ENCODE results near the gene TPK1.

The TPK1 gene

GRCh38 chr7:144826208-144826607 is 9.6 kb downstream of the TPK1 start:
- Histone ChIP-seq H3K9me3 (ENCODE audit: control insufficient read depth in 1 of 2, low read length in 2 of 2) (peaks cover 4 to 9% of the 10 kb centered on the region in 2 donors), H3K27me3 (ENCODE audit: control insufficient read depth in 1 of 2, insufficient read depth in 2 of 2, low read length in 2 of 2) (no peaks in the 10 kb centered on the region), H3K36me3 (ENCODE audit: control insufficient read depth in 1 of 2, insufficient read depth in 2 of 2, low read length in 2 of 2) (peaks cover 0 to 4% of the 10 kb centered on the region in 2 donors), H3K4me1 (ENCODE audit: control insufficient read depth in 1 of 2, insufficient read depth in 2 of 2, low read length in 2 of 2) (peaks cover 10 to 22% of the 10 kb centered on the region in 2 donors), H3K4me3 (ENCODE audit: low read depth in 1 of 2, low read length in 2 of 2) (no peak overlapping the region), H3K9ac (ENCODE audit: low read depth in 1 of 2, low read length in 2 of 2) (no peak overlapping the region), H3K27ac (ENCODE audit: low read depth, low read length) (no peak overlapping the region)

- no peaks in the 10 kb centered on the region for H3K9me3 ChIP-seq (ENCODE audit: control insufficient read depth in 1 of 2, low read length in 2 of 2)
- no peak overlapping the region for H3K4me3 ChIP-seq (ENCODE audit: low read depth in 1 of 2, low read length in 2 of 2)
- peaks cover 0 to 3% of the 10 kb centered on the region in 2 donors for H3K36me3 ChIP-seq (ENCODE audit: control insufficient read depth in 1 of 2, insufficient read depth in 2 of 2, low read length in 2 of 2)
- peaks cover 10 to 22% of the 10 kb centered on the region in 2 donors for H3K4me1 ChIP-seq (ENCODE audit: control insufficient read depth in 1 of 2, insufficient read depth in 2 of 2, low read length in 2 of 2)
- H3K27me3 ChIP-seq (ENCODE audit: control insufficient read depth in 1 of 2, insufficient read depth in 2 of 2, low read length in 2 of 2): no peaks in the 10 kb centered on the region
- H3K27ac ChIP-seq (ENCODE audit: low read depth, low read length): no peak overlapping the region
- no peak overlapping the region for H3K9ac ChIP-seq (ENCODE audit: low read depth in 1 of 2, low read length in 2 of 2)
Measured at GRCh38 chr7:144824360-144824759, 11.5 kb downstream of the TPK1 start.

GRCh38 chr7:144822223-144822622 is 13.6 kb downstream of the TPK1 start:
- H3K9ac ChIP-seq (ENCODE audit: low read depth in 1 of 2, low read length in 2 of 2): no peak overlapping the region

GRCh38 chr7:144821067-144821466 is 14.8 kb downstream of the TPK1 start:
- H3K27ac ChIP-seq (ENCODE audit: low read depth, low read length): no peak overlapping the region
- no peaks in the 10 kb centered on the region for H3K27me3 ChIP-seq (ENCODE audit: control insufficient read depth in 1 of 2, insufficient read depth in 2 of 2, low read length in 2 of 2)
- no peak overlapping the region for H3K9ac ChIP-seq (ENCODE audit: low read depth in 1 of 2, low read length in 2 of 2)
- H3K9me3 ChIP-seq (ENCODE audit: control insufficient read depth in 1 of 2, low read length in 2 of 2): no peaks in the 10 kb centered on the region
- H3K4me1 ChIP-seq (ENCODE audit: control insufficient read depth in 1 of 2, insufficient read depth in 2 of 2, low read length in 2 of 2): peaks cover 10 to 31% of the 10 kb centered on the region in 2 donors
- no peak overlapping the region for H3K4me3 ChIP-seq (ENCODE audit: low read depth in 1 of 2, low read length in 2 of 2)
- H3K36me3 ChIP-seq (ENCODE audit: control insufficient read depth in 1 of 2, insufficient read depth in 2 of 2, low read length in 2 of 2): peaks cover 0 to 3% of the 10 kb centered on the region in 2 donors

More at GRCh38 chr7:144822223-144822622, 13.6 kb downstream of the TPK1 start:
- Histone ChIP-seq H3K27ac (ENCODE audit: low read depth, low read length) (no peak overlapping the region), H3K36me3 (ENCODE audit: control insufficient read depth in 1 of 2, insufficient read depth in 2 of 2, low read length in 2 of 2) (peaks cover 0 to 3% of the 10 kb centered on the region in 2 donors), H3K4me1 (ENCODE audit: control insufficient read depth in 1 of 2, insufficient read depth in 2 of 2, low read length in 2 of 2) (peaks cover 10 to 29% of the 10 kb centered on the region in 2 donors), H3K9me3 (ENCODE audit: control insufficient read depth in 1 of 2, low read length in 2 of 2) (no peaks in the 10 kb centered on the region), H3K4me3 (ENCODE audit: low read depth in 1 of 2, low read length in 2 of 2) (peak overlapping the region in 1 of 2 donors; percentile 3), H3K27me3 (ENCODE audit: control insufficient read depth in 1 of 2, insufficient read depth in 2 of 2, low read length in 2 of 2) (no peaks in the 10 kb centered on the region)

GRCh38 chr7:144820552-144820951 is 15.3 kb downstream of the TPK1 start:
- Histone ChIP-seq H3K36me3 (ENCODE audit: control insufficient read depth in 1 of 2, insufficient read depth in 2 of 2, low read length in 2 of 2) (peaks cover 0 to 3% of the 10 kb centered on the region in 2 donors), H3K27me3 (ENCODE audit: control insufficient read depth in 1 of 2, insufficient read depth in 2 of 2, low read length in 2 of 2) (no peaks in the 10 kb centered on the region), H3K27ac (ENCODE audit: low read depth, low read length) (no peak overlapping the region), H3K9ac (ENCODE audit: low read depth in 1 of 2, low read length in 2 of 2) (no peak overlapping the region), H3K4me1 (ENCODE audit: control insufficient read depth in 1 of 2, insufficient read depth in 2 of 2, low read length in 2 of 2) (peaks cover 10 to 32% of the 10 kb centered on the region in 2 donors), H3K9me3 (ENCODE audit: control insufficient read depth in 1 of 2, low read length in 2 of 2) (no peaks in the 10 kb centered on the region), H3K4me3 (ENCODE audit: low read depth in 1 of 2, low read length in 2 of 2) (no peak overlapping the region)

GRCh38 chr7:144819566-144819965 is 16.3 kb downstream of the TPK1 start:
- Histone ChIP-seq H3K4me3 (ENCODE audit: low read depth in 1 of 2, low read length in 2 of 2) (no peak overlapping the region), H3K4me1 (ENCODE audit: control insufficient read depth in 1 of 2, insufficient read depth in 2 of 2, low read length in 2 of 2) (peaks cover 10 to 32% of the 10 kb centered on the region in 2 donors), H3K27me3 (ENCODE audit: control insufficient read depth in 1 of 2, insufficient read depth in 2 of 2, low read length in 2 of 2) (no peaks in the 10 kb centered on the region), H3K9me3 (ENCODE audit: control insufficient read depth in 1 of 2, low read length in 2 of 2) (no peaks in the 10 kb centered on the region), H3K9ac (ENCODE audit: low read depth in 1 of 2, low read length in 2 of 2) (no peak overlapping the region), H3K36me3 (ENCODE audit: control insufficient read depth in 1 of 2, insufficient read depth in 2 of 2, low read length in 2 of 2) (peaks cover 0 to 3% of the 10 kb centered on the region in 2 donors), H3K27ac (ENCODE audit: low read depth, low read length) (no peak overlapping the region)

- Histone ChIP-seq H3K4me3 (ENCODE audit: low read depth in 1 of 2, low read length in 2 of 2) (no peak overlapping the region), H3K27ac (ENCODE audit: low read depth, low read length) (no peak overlapping the region), H3K4me1 (ENCODE audit: control insufficient read depth in 1 of 2, insufficient read depth in 2 of 2, low read length in 2 of 2) (peaks cover 10 to 22% of the 10 kb centered on the region in 2 donors)
Measured at GRCh38 chr7:144818511-144818910, 17.3 kb downstream of the TPK1 start.

GRCh38 chr7:144817001-144817400 is 18.9 kb downstream of the TPK1 start:
- Histone ChIP-seq H3K36me3 (ENCODE audit: control insufficient read depth in 1 of 2, insufficient read depth in 2 of 2, low read length in 2 of 2) (peaks cover 0 to 3% of the 10 kb centered on the region in 2 donors), H3K27ac (ENCODE audit: low read depth, low read length) (no peak overlapping the region), H3K4me1 (ENCODE audit: control insufficient read depth in 1 of 2, insufficient read depth in 2 of 2, low read length in 2 of 2) (peaks cover 2 to 11% of the 10 kb centered on the region in 2 donors), H3K4me3 (ENCODE audit: low read depth in 1 of 2, low read length in 2 of 2) (no peak overlapping the region), H3K9me3 (ENCODE audit: control insufficient read depth in 1 of 2, low read length in 2 of 2) (no peaks in the 10 kb centered on the region), H3K9ac (ENCODE audit: low read depth in 1 of 2, low read length in 2 of 2) (no peak overlapping the region), H3K27me3 (ENCODE audit: control insufficient read depth in 1 of 2, insufficient read depth in 2 of 2, low read length in 2 of 2) (no peaks in the 10 kb centered on the region)

More at GRCh38 chr7:144818511-144818910, 17.3 kb downstream of the TPK1 start:
- peaks cover 0 to 3% of the 10 kb centered on the region in 2 donors for H3K36me3 ChIP-seq (ENCODE audit: control insufficient read depth in 1 of 2, insufficient read depth in 2 of 2, low read length in 2 of 2)
- H3K9me3 ChIP-seq (ENCODE audit: control insufficient read depth in 1 of 2, low read length in 2 of 2): no peaks in the 10 kb centered on the region
- no peaks in the 10 kb centered on the region for H3K27me3 ChIP-seq (ENCODE audit: control insufficient read depth in 1 of 2, insufficient read depth in 2 of 2, low read length in 2 of 2)
- H3K9ac ChIP-seq (ENCODE audit: low read depth in 1 of 2, low read length in 2 of 2): no peak overlapping the region

GRCh38 chr7:144814299-144814698 is 21.6 kb downstream of the TPK1 start:
- no peak overlapping the region for H3K4me3 ChIP-seq (ENCODE audit: low read depth in 1 of 2, low read length in 2 of 2)
- H3K9ac ChIP-seq (ENCODE audit: low read depth in 1 of 2, low read length in 2 of 2): no peak overlapping the region
- no peaks in the 10 kb centered on the region for H3K36me3 ChIP-seq (ENCODE audit: control insufficient read depth in 1 of 2, insufficient read depth in 2 of 2, low read length in 2 of 2)
- peaks cover 0 to 10% of the 10 kb centered on the region in 2 donors for H3K4me1 ChIP-seq (ENCODE audit: control insufficient read depth in 1 of 2, insufficient read depth in 2 of 2, low read length in 2 of 2)
- no peak overlapping the region for H3K27ac ChIP-seq (ENCODE audit: low read depth, low read length)
- no peaks in the 10 kb centered on the region for H3K9me3 ChIP-seq (ENCODE audit: control insufficient read depth in 1 of 2, low read length in 2 of 2)
- H3K27me3 ChIP-seq (ENCODE audit: control insufficient read depth in 1 of 2, insufficient read depth in 2 of 2, low read length in 2 of 2): no peaks in the 10 kb centered on the region

- Histone ChIP-seq H3K4me1 (ENCODE audit: control insufficient read depth in 1 of 2, insufficient read depth in 2 of 2, low read length in 2 of 2) (peaks cover 0 to 3% of the 10 kb centered on the region in 2 donors), H3K4me3 (ENCODE audit: low read depth in 1 of 2, low read length in 2 of 2) (no peak overlapping the region)
Measured at GRCh38 chr7:144812379-144813283, 23.2 kb downstream of the TPK1 start.

More at GRCh38 chr7:144812379-144813283, 23.2 kb downstream of the TPK1 start:
- Histone ChIP-seq H3K27me3 (ENCODE audit: control insufficient read depth in 1 of 2, insufficient read depth in 2 of 2, low read length in 2 of 2) (no peaks in the 10 kb centered on the region), H3K27ac (ENCODE audit: low read depth, low read length) (no peak overlapping the region), H3K36me3 (ENCODE audit: control insufficient read depth in 1 of 2, insufficient read depth in 2 of 2, low read length in 2 of 2) (no peaks in the 10 kb centered on the region), H3K9me3 (ENCODE audit: control insufficient read depth in 1 of 2, low read length in 2 of 2) (no peaks in the 10 kb centered on the region), H3K9ac (ENCODE audit: low read depth in 1 of 2, low read length in 2 of 2) (no peak overlapping the region)

All from duodenal mucosa (tissue), 2 donors.